CD14-positive monocyte (primary cell): ENCODE measurements around the gene FST. TPM values are rescaled to one million over a fixed set of nuclear protein-coding genes. Genes with fewer than 3 reads are reported as not detected.

Experiments
- DNase-seq, 3 donors: peaks; one replicate each; pipeline ENCODE4 v3.0.0-alpha.2; 2011 to 2022
- H2AFZ ChIP-seq: 2 replicates; pipeline ENCODE4 v1.6.0; 2012; ENCODE audit warnings: mild to moderate bottlenecking, low read depth, low read length, inconsistent platforms; ENCODE audit not compliant: insufficient read depth, poor library complexity, severe bottlenecking
- H3K27ac ChIP-seq, 2 donors: 1 replicate in 1 of 2; 2 replicates in 1 of 2; pipeline ENCODE4 v1.5.1; 2012 to 2013; ENCODE audit warnings: low read length in 2 of 2, control low read depth in 1 of 2, inconsistent platforms in 1 of 2, low read depth in 1 of 2, mild to moderate bottlenecking in 1 of 2
- H3K27me3 ChIP-seq, 2 donors: one replicate each; pipeline versions ENCODE4 v1.6.0 to v1.6.1; 2011 to 2013; ENCODE audit warnings: low read length in 2 of 2; ENCODE audit not compliant: control insufficient read depth in 2 of 2, insufficient read depth in 2 of 2
- H3K36me3 ChIP-seq, 2 donors: replicated peaks in 1 of 2; 1 replicate in 1 of 2; 2 replicates in 1 of 2; pipeline versions ENCODE4 v1.5.1 to v1.6.1; 2012 to 2013; ENCODE audit warnings: low read length in 2 of 2, control low read depth in 1 of 2, inconsistent platforms in 1 of 2, mild to moderate bottlenecking in 1 of 2; ENCODE audit not compliant: insufficient read depth in 2 of 2, control insufficient read depth in 1 of 2
- H3K4me1 ChIP-seq, 2 donors: 1 replicate in 1 of 2; 2 replicates in 1 of 2; pipeline versions ENCODE4 v1.5.1 to v1.6.1; 2012 to 2013; ENCODE audit warnings: low read length in 2 of 2, control low read depth in 1 of 2, inconsistent platforms in 1 of 2, mild to moderate bottlenecking in 1 of 2, moderate library complexity in 1 of 2; ENCODE audit not compliant: insufficient read depth in 2 of 2, control insufficient read depth in 1 of 2
- H3K4me2 ChIP-seq: replicated peaks from 2 replicates; pipeline ENCODE3; 2012; ENCODE audit warnings: low read length, moderate library complexity, mild to moderate bottlenecking; ENCODE audit not compliant: poor library complexity, severe bottlenecking; ENCODE audit errors: extremely low read depth
- H3K4me3 ChIP-seq, 3 experiments: fragments of 200-600 bp in 1 of 3; sonication (generic) in 1 of 3; replicated peaks in 1 of 3; 1 replicate in 2 of 3; 2 replicates in 1 of 3; pipeline ENCODE4 v1.5.1; 2011 to 2013; ENCODE audit warnings: low read length in 3 of 3, mild to moderate bottlenecking in 3 of 3, control low read depth in 2 of 3, low read depth in 2 of 3, inconsistent platforms in 1 of 3, moderate library complexity in 1 of 3
- H3K79me2 ChIP-seq: 2 replicates; pipeline ENCODE4 v1.6.0; 2012; ENCODE audit warnings: mild to moderate bottlenecking, control low read depth, inconsistent platforms, low read length, moderate library complexity; ENCODE audit not compliant: insufficient read depth
- H3K9ac ChIP-seq: 2 replicates; pipeline ENCODE4 v1.6.0; 2017; ENCODE audit warnings: low read length, mild to moderate bottlenecking; ENCODE audit not compliant: insufficient read depth, poor library complexity, severe bottlenecking
- H3K9me3 ChIP-seq, 2 donors: replicated peaks in 1 of 2; 1 replicate in 1 of 2; 2 replicates in 1 of 2; pipeline versions ENCODE4 v1.5.1 to v1.6.1; 2012 to 2013; ENCODE audit warnings: low read length in 2 of 2, control low read depth in 1 of 2; ENCODE audit not compliant: control insufficient read depth in 1 of 2, insufficient read depth in 1 of 2
- H4K20me1 ChIP-seq: 2 replicates; pipeline ENCODE4 v1.6.0; 2012; ENCODE audit warnings: mild to moderate bottlenecking, low read length, control low read depth, moderate library complexity; ENCODE audit not compliant: insufficient read depth
- H3K27ac Mint-ChIP-seq, 7 donors: one replicate each; pipeline ENCODE4 v1.8.0; 2020; ENCODE audit warnings: mild to moderate bottlenecking in 7 of 7, mixed read lengths in 7 of 7, moderate library complexity in 6 of 7, inconsistent platforms in 2 of 7
- H3K27me3 Mint-ChIP-seq, 3 donors: one replicate each; pipeline ENCODE4 v1.8.0; 2021 to 2022; ENCODE audit warnings: low read depth in 3 of 3, mild to moderate bottlenecking in 3 of 3, mixed read lengths in 3 of 3, moderate library complexity in 3 of 3, inconsistent platforms in 1 of 3
- H3K36me3 Mint-ChIP-seq, 2 donors: one replicate each; pipeline ENCODE4 v1.8.0; 2020; ENCODE audit warnings: mixed read lengths in 2 of 2, inconsistent platforms in 1 of 2, mild to moderate bottlenecking in 1 of 2
- H3K4me1 Mint-ChIP-seq: one replicate; pipeline ENCODE4 v1.8.0; 2020; ENCODE audit warnings: mild to moderate bottlenecking, mixed read lengths
- H3K4me3 Mint-ChIP-seq, 2 donors: one replicate each; pipeline ENCODE4 v1.8.0; 2020; ENCODE audit warnings: mild to moderate bottlenecking in 2 of 2, mixed read lengths in 2 of 2, moderate library complexity in 1 of 2
- H3K9me3 Mint-ChIP-seq, 7 donors: one replicate each; pipeline ENCODE4 v1.8.0; 2020 to 2022; ENCODE audit warnings: mixed read lengths in 7 of 7, mild to moderate bottlenecking in 6 of 7, moderate library complexity in 6 of 7, inconsistent platforms in 2 of 7
- WGBS: methylation state at CpG from one replicate; pipeline ENCODE4 v1.1.5; 2013; ENCODE audit warnings: missing lambda C conversion rate; ENCODE audit not compliant: insufficient coverage; 5-methylcytosine and 5-hydroxymethylcytosine counted together
- intact Hi-C, 2 donors: fragments of 100-400 bp; cut with micrococcal nuclease; formaldehyde crosslinking; loops; one replicate each; pipeline versions ENCODE4 v1.15.0 to v1.15.1; 2023
- polyA minus RNA-seq: library from RNA; depleted of rRNA, polyadenylated mRNA; stranded (reverse); fragments of >200 nt; gene quantifications from 2 replicates; pipeline ENCODE4 v1.2.3, GENCODE V29; 2012
- polyA plus RNA-seq, 3 donors: library from polyadenylated mRNA; depleted of rRNA in 1 of 3; unstranded in 2 of 3; stranded (reverse) in 1 of 3; fragments of 300-500 nt in 2 of 3; fragments of >200 nt in 1 of 3; fragmentation: Illumina TruSeq in 2 of 3; gene quantifications; 1 replicate in 2 of 3; 2 replicates in 1 of 3; pipeline ENCODE4 v1.2.3, GENCODE V29; 2012 to 2021
- total RNA-seq, 12 experiments: library from RNA in 1 of 12; stranded (reverse) in 1 of 12; fragments of 120-200 nt in 1 of 12; gene quantifications; one replicate each; pipeline ENCODE4 v1.2.4 and lab custom pipeline; 2013 to 2026; ENCODE audit warnings: mixed read lengths in 6 of 12, inconsistent platforms in 1 of 12
- TF ChIP-seq, protein P1 (sequence below): fragments of 200-600 bp; IDR thresholded peaks from one replicate; pipeline ENCODE4 v1.8.0; 2022; ENCODE audit warnings: antibody characterized with exemption, mild to moderate bottlenecking

The FST gene, protein sequence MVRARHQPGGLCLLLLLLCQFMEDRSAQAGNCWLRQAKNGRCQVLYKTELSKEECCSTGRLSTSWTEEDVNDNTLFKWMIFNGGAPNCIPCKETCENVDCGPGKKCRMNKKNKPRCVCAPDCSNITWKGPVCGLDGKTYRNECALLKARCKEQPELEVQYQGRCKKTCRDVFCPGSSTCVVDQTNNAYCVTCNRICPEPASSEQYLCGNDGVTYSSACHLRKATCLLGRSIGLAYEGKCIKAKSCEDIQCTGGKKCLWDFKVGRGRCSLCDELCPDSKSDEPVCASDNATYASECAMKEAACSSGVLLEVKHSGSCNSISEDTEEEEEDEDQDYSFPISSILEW
- total RNA-seq (2013) = 0.19 TPM
- under 1 TPM in 1 of 3 donors, not detected in 2; 0.23 TPM for polyA plus RNA-seq
- polyA minus RNA-seq = 0.40 TPM in 1 of 2 replicates, not detected in the other
- total RNA-seq (lab: John Stamatoyannopoulos, UW) = 0.07 to 2.1 (median 0.13) reads per million in 11 experiments

DNA sequence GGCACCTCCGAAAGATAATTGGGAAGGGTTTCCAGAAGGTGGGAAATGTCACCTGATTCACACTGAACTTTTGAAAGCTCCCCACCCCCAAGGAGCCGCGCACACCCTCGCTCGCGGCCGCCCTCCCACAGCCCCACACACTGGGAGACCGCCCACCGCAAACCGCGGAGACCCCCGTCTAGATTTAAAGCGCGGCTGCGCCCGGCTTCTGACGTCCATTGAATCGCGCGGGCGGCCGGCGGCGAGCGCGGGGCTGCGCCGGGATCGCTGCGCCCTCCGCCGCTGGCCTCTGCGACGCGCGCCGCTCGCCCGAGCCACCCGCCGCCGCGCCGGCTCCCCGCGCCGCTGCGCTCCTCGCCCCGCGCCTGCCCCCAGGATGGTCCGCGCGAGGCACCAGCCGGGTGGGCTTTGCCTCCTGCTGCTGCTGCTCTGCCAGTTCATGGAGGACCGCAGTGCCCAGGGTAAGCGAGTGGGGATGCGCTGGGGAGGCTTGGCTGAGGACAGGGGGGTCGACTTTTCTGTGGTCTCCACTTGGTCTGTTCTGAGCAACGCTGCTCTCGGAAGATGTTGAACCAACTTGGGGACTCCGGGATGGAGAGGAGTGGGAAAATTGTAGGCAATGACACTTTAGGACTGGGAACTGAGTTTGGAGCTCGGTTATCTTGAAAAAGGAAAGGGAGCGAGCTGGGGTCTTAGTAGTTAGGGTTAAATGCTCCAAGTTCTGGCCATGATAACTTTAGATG, at the start of gene FST:
FST (plus strand) TSS at position 214 of the 743 bp plus-strand sequence; CDS start at position 377, 163 bp downstream.
- Mint-ChIP-seq H3K27me3 (peaks cover 52 to 76% (median 69%) of the 10 kb centered on the region in 3 donors), H3K4me3 (peak within 1 kb of the TSS; percentile 94 to 98), H3K27ac (peak within 1 kb of the TSS in 2 of 7 donors; percentile 15 to 32), H3K4me1 (peaks cover 38% of the 10 kb centered on the region), H3K9me3 (peaks cover 0 to 13% (median 8%) of the 10 kb centered on the region in 7 donors), H3K36me3 (peaks cover 4 to 9% of the 10 kb centered on the region in 2 donors)
- TF ChIP-seq, protein P1, sequence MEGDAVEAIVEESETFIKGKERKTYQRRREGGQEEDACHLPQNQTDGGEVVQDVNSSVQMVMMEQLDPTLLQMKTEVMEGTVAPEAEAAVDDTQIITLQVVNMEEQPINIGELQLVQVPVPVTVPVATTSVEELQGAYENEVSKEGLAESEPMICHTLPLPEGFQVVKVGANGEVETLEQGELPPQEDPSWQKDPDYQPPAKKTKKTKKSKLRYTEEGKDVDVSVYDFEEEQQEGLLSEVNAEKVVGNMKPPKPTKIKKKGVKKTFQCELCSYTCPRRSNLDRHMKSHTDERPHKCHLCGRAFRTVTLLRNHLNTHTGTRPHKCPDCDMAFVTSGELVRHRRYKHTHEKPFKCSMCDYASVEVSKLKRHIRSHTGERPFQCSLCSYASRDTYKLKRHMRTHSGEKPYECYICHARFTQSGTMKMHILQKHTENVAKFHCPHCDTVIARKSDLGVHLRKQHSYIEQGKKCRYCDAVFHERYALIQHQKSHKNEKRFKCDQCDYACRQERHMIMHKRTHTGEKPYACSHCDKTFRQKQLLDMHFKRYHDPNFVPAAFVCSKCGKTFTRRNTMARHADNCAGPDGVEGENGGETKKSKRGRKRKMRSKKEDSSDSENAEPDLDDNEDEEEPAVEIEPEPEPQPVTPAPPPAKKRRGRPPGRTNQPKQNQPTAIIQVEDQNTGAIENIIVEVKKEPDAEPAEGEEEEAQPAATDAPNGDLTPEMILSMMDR = no peak
- no peaks in the 10 kb centered on the region for H3K79me2 ChIP-seq
- intact Hi-C loops = no loop called here
- H3K9ac ChIP-seq = peak within 1 kb of the TSS; percentile 39
- H3K4me2 ChIP-seq = peak within 1 kb of the TSS; percentile 87
- no peaks in the 10 kb centered on the region for H3K9me3 ChIP-seq
- no peak for DNase-seq
- H3K4me3 ChIP-seq = peak within 1 kb of the TSS; percentile 50 to 83 (median 63)
- H4K20me1 ChIP-seq = no peaks in the 10 kb centered on the region
- H3K4me1 ChIP-seq = peaks cover 33 to 40% of the 10 kb centered on the region in 2 donors
- peak within 1 kb of the TSS; percentile 87 for H2AFZ ChIP-seq
- H3K27me3 ChIP-seq = peaks cover 35 to 71% of the 10 kb centered on the region in 2 donors
- WGBS = under 1% methylated on average over 63 of the region's 64 CpGs
- H3K36me3 ChIP-seq = no peaks in the 10 kb centered on the region
- H3K27ac ChIP-seq = no peak within 1 kb of the TSS

DNA sequence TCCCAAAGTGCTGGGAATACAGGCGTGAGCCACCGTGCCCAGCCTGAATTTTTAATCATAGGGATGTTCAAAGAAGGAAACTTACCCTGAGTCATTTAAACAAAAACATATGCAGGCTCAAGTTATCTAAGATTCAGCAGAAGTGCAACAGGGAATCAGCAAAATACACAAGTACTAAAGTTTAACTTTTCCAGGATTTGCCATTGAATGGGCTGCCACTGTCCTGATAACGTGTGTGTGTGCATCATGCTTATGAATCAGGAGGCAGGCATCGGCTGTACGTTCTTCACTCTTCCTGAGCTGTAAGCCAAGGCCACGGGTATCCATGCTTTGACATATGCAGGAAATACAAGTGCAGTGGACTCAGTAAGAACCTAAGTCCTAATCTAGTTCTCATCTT, 48.8 kb upstream of the FST start:
- H3K36me3 Mint-ChIP-seq = no peaks in the 10 kb centered on the region
- TF ChIP-seq, protein P1 = no peak
- no peaks in the 10 kb centered on the region for H3K9me3 ChIP-seq
- peaks cover 0 to 2% (median 1%) of the 10 kb centered on the region in 3 donors for H3K27me3 Mint-ChIP-seq
- H3K36me3 ChIP-seq = no peaks in the 10 kb centered on the region
- no peaks in the 10 kb centered on the region for H4K20me1 ChIP-seq
- H3K27me3 ChIP-seq = no peaks in the 10 kb centered on the region
- DNase-seq = no peak
- 100% methylated on average over 3 of the region's 6 CpGs for WGBS
- H3K4me1 Mint-ChIP-seq = no peaks in the 10 kb centered on the region
- intact Hi-C loops = no loop called here
- H3K4me3 Mint-ChIP-seq = no peak overlapping the region
- no peak overlapping the region for H2AFZ ChIP-seq
- no peak overlapping the region for H3K27ac ChIP-seq
- H3K27ac Mint-ChIP-seq = no peak overlapping the region
- H3K4me3 ChIP-seq = no peak overlapping the region
- H3K9me3 Mint-ChIP-seq = no peaks in the 10 kb centered on the region
- H3K4me1 ChIP-seq = no peaks in the 10 kb centered on the region
- H3K79me2 ChIP-seq = no peaks in the 10 kb centered on the region
- H3K9ac ChIP-seq = no peak overlapping the region
- no peak overlapping the region for H3K4me2 ChIP-seq
